Fibroblast of lung (primary cell): ENCODE measurements around the gene RAD18.

ENCODE experiments used
- EZH2 ChIP-seq: IDR thresholded peaks from 2 replicates; pipeline ENCODE4 v1.5.1; 2012; ENCODE audit warnings: low read length, control low read depth, mild to moderate bottlenecking; ENCODE audit errors: missing control alignments
- TF ChIP-seq, protein P1 (sequence below), 2 donors: IDR thresholded peaks in 1 of 2; conservative IDR thresholded peaks in 1 of 2; 1 replicate in 1 of 2; 2 replicates in 1 of 2; pipeline ENCODE4 v1.5.1; 2011 to 2012; ENCODE audit warnings: low read length in 2 of 2, control low read depth in 1 of 2, inconsistent platforms in 1 of 2, low read depth in 1 of 2, mild to moderate bottlenecking in 1 of 2

DNA sequence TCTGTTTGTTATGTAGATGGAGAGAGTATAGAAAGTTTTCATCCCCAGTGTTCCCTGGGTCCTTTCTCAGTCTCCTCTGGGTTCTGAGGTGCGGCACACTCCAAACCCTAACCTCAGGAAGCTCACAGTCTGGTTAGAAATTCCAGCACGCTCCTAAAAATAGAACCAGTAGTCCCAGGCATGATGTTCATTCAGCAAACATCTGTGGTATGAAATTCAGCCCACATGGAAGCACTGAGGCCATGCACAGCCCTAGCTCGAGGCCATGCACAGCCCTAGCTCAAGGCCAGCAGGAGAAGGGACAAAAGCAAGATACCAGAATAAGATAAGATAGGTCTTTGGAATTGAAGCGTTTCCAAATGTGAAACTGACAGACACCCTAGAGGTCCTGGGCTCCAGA lies 111.6 kb downstream of the RAD18 start:
- no peak for TF ChIP-seq EZH2
- TF ChIP-seq, protein P1, sequence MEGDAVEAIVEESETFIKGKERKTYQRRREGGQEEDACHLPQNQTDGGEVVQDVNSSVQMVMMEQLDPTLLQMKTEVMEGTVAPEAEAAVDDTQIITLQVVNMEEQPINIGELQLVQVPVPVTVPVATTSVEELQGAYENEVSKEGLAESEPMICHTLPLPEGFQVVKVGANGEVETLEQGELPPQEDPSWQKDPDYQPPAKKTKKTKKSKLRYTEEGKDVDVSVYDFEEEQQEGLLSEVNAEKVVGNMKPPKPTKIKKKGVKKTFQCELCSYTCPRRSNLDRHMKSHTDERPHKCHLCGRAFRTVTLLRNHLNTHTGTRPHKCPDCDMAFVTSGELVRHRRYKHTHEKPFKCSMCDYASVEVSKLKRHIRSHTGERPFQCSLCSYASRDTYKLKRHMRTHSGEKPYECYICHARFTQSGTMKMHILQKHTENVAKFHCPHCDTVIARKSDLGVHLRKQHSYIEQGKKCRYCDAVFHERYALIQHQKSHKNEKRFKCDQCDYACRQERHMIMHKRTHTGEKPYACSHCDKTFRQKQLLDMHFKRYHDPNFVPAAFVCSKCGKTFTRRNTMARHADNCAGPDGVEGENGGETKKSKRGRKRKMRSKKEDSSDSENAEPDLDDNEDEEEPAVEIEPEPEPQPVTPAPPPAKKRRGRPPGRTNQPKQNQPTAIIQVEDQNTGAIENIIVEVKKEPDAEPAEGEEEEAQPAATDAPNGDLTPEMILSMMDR (conservative IDR thresholded peaks at IDR 0.05 in 1 of 2, IDR thresholded peaks at IDR 0.05 in 1 of 2; ENCODE audit: low read depth in 1 of 2, low read length in 2 of 2): no peak
